ENCODE data around the gene UMODL1.

The UMODL1 gene

GRCh38 chr21:42059141-42059540 lies 12.0 kb upstream of the UMODL1 start:
- no peak for TF ChIP-seq GATA2 (IDR thresholded peaks at IDR 0.05; ENCODE audit: low read depth, low read length)
- TF ChIP-seq GATA3 (IDR thresholded peaks at IDR 0.05; ENCODE audit: low read depth, low read length): no peak

- TF ChIP-seq GATA2 (IDR thresholded peaks at IDR 0.05; ENCODE audit: low read depth, low read length) (no peak), GATA3 (IDR thresholded peaks at IDR 0.05; ENCODE audit: low read depth, low read length) (no peak)
These were observed 11.4 kb upstream of the UMODL1 start for GRCh38 chr21:42059721-42060120.

- no peak for TF ChIP-seq GATA2 (IDR thresholded peaks at IDR 0.05; ENCODE audit: low read depth, low read length)
- TF ChIP-seq GATA3 (IDR thresholded peaks at IDR 0.05; ENCODE audit: low read depth, low read length): no peak
These were observed 11.0 kb upstream of the UMODL1 start for GRCh38 chr21:42060166-42060565.

- no peak for TF ChIP-seq GATA3 (IDR thresholded peaks at IDR 0.05; ENCODE audit: low read depth, low read length)
- TF ChIP-seq GATA2 (IDR thresholded peaks at IDR 0.05; ENCODE audit: low read depth, low read length): no peak
These were observed 9.7 kb upstream of the UMODL1 start for GRCh38 chr21:42061195-42061985.

- TF ChIP-seq GATA3 (IDR thresholded peaks at IDR 0.05; ENCODE audit: low read depth, low read length): no peak
- no peak for TF ChIP-seq GATA2 (IDR thresholded peaks at IDR 0.05; ENCODE audit: low read depth, low read length)
These were observed 9.2 kb upstream of the UMODL1 start for GRCh38 chr21:42061986-42062235.

GRCh38 chr21:42062236-42063022 lies 8.7 kb upstream of the UMODL1 start:
- TF ChIP-seq GATA2 (IDR thresholded peaks at IDR 0.05; ENCODE audit: low read depth, low read length) (no peak), GATA3 (IDR thresholded peaks at IDR 0.05; ENCODE audit: low read depth, low read length) (no peak)

GRCh38 chr21:42063191-42063570 lies 7.9 kb upstream of the UMODL1 start:
- TF ChIP-seq GATA3 (IDR thresholded peaks at IDR 0.05; ENCODE audit: low read depth, low read length) (no peak), GATA2 (IDR thresholded peaks at IDR 0.05; ENCODE audit: low read depth, low read length) (no peak)

GRCh38 chr21:42063571-42064521 lies 7.3 kb upstream of the UMODL1 start:
- TF ChIP-seq GATA3 (IDR thresholded peaks at IDR 0.05; ENCODE audit: low read depth, low read length) (no peak), GATA2 (IDR thresholded peaks at IDR 0.05; ENCODE audit: low read depth, low read length) (no peak)

- TF ChIP-seq GATA3 (IDR thresholded peaks at IDR 0.05; ENCODE audit: low read depth, low read length) (no peak), GATA2 (IDR thresholded peaks at IDR 0.05; ENCODE audit: low read depth, low read length) (no peak)
These were observed 4.6 kb upstream of the UMODL1 start for GRCh38 chr21:42066521-42066920.

- TF ChIP-seq GATA3 (IDR thresholded peaks at IDR 0.05; ENCODE audit: low read depth, low read length) (no peak), GATA2 (IDR thresholded peaks at IDR 0.05; ENCODE audit: low read depth, low read length) (no peak)
These were observed 3.4 kb upstream of the UMODL1 start for GRCh38 chr21:42067531-42068255.

- TF ChIP-seq GATA3 (IDR thresholded peaks at IDR 0.05; ENCODE audit: low read depth, low read length) (no peak), GATA2 (IDR thresholded peaks at IDR 0.05; ENCODE audit: low read depth, low read length) (no peak)
These were observed 2.9 kb upstream of the UMODL1 start for GRCh38 chr21:42068256-42068545.

- TF ChIP-seq GATA2 (IDR thresholded peaks at IDR 0.05; ENCODE audit: low read depth, low read length): no peak
- no peak for TF ChIP-seq GATA3 (IDR thresholded peaks at IDR 0.05; ENCODE audit: low read depth, low read length)
These were observed 2.5 kb upstream of the UMODL1 start for GRCh38 chr21:42068592-42068991.

GRCh38 chr21:42069327-42069726 lies 1.8 kb upstream of the UMODL1 start:
- no peak for TF ChIP-seq GATA3 (IDR thresholded peaks at IDR 0.05; ENCODE audit: low read depth, low read length)
- no peak for TF ChIP-seq GATA2 (IDR thresholded peaks at IDR 0.05; ENCODE audit: low read depth, low read length)

- TF ChIP-seq GATA3 (IDR thresholded peaks at IDR 0.05; ENCODE audit: low read depth, low read length) (no peak), GATA2 (IDR thresholded peaks at IDR 0.05; ENCODE audit: low read depth, low read length) (no peak)
These were observed 1.3 kb upstream of the UMODL1 start for GRCh38 chr21:42069843-42070242.

All from SH-SY5Y (cell line).